OCI-LY7 (cell line): ENCODE results near the gene GLRA1. TPM values are rescaled to one million over a fixed set of nuclear protein-coding genes. Genes with fewer than 3 reads are reported as not detected.
A peak's percentile ranks its signal among the peaks of the same experiment; 100 is the strongest.

Experiments used
- BruUV-seq: library from RNA; stranded (reverse); fragments of 400-500 nt; replicated peaks from 2 replicates; lab custom pipeline; 2021; lab: Mats Ljungman, UMichigan
- CTCF ChIA-PET: fragments of 300-600 bp; sonication (Branson Sonifier 250); formaldehyde crosslinking; loops from one replicate; lab custom pipeline; 2022; ENCODE audit warnings: antibody characterized with exemption; ENCODE audit not compliant: unreplicated experiment; lab: Charles Lee
- POLR2A ChIA-PET: fragments of 300-600 bp; sonication (Branson Sonifier 250); formaldehyde crosslinking; loops from one replicate; lab custom pipeline; 2022; ENCODE audit warnings: antibody characterized with exemption; lab: Charles Lee
- DNase-seq: peaks from one replicate; pipeline ENCODE4 v3.0.0-alpha.2; 2015; ENCODE audit warnings: low spot score
- H2AFZ ChIP-seq: fragments of 200-600 bp; sonication (generic), shearing (Covaris generic); 2 replicates; pipeline ENCODE4 v1.6.1; 2014; ENCODE audit warnings: mild to moderate bottlenecking, antibody characterized with exemption, low read length, moderate library complexity
- H3K27ac ChIP-seq: fragments of 200-600 bp; sonication (generic); 2 replicates; pipeline ENCODE4 v1.5.1; 2014; ENCODE audit warnings: mixed run types, low read depth, mild to moderate bottlenecking, moderate library complexity, low read length, inconsistent platforms; ENCODE audit not compliant: poor library complexity, severe bottlenecking
- H3K36me3 ChIP-seq: fragments of 200-600 bp; sonication (generic); 2 replicates; pipeline ENCODE4 v1.6.1; 2014; ENCODE audit warnings: mild to moderate bottlenecking, antibody characterized with exemption, low read length, moderate library complexity, mixed read lengths; ENCODE audit not compliant: insufficient read depth
- H3K4me1 ChIP-seq: fragments of 200-600 bp; sonication (generic); 2 replicates; pipeline ENCODE4 v1.5.1; 2014; ENCODE audit warnings: mild to moderate bottlenecking, low read length; ENCODE audit not compliant: insufficient read depth, poor library complexity, severe bottlenecking
- H3K4me2 ChIP-seq: fragments of 200-600 bp; sonication (generic); 2 replicates; pipeline ENCODE4 v1.6.1; 2014; ENCODE audit warnings: mild to moderate bottlenecking, low read length
- H3K4me3 ChIP-seq: fragments of 200-600 bp; sonication (generic); 2 replicates; pipeline ENCODE4 v1.5.1; 2014; ENCODE audit warnings: mild to moderate bottlenecking, low read depth, low read length; ENCODE audit not compliant: poor library complexity, severe bottlenecking
- H3K79me2 ChIP-seq: fragments of 200-600 bp; sonication (generic); 2 replicates; pipeline ENCODE4 v1.6.1; 2016; ENCODE audit warnings: low read depth, mild to moderate bottlenecking, low read length, moderate library complexity, mixed read lengths; ENCODE audit not compliant: insufficient read depth
- H3K9me2 ChIP-seq: fragments of 200-600 bp; sonication (generic); 2 replicates; pipeline ENCODE4 v1.6.1; 2016; ENCODE audit warnings: mild to moderate bottlenecking, low read length, mixed read lengths; ENCODE audit not compliant: insufficient read depth
- H3K9me3 ChIP-seq: fragments of 200-600 bp; sonication (generic); 2 replicates; pipeline ENCODE4 v1.6.1; 2014; ENCODE audit warnings: mild to moderate bottlenecking, mixed run types, low read length, mixed read lengths
- H4K20me1 ChIP-seq: fragments of 200-600 bp; sonication (generic); 2 replicates; pipeline ENCODE4 v1.6.1; 2014; ENCODE audit warnings: mild to moderate bottlenecking, antibody characterized with exemption, low read length, moderate library complexity, mixed read lengths; ENCODE audit not compliant: insufficient read depth
- CTCF ChIP-seq: fragments of 200-600 bp; sonication (generic); conservative IDR thresholded peaks from 2 replicates; pipeline ENCODE4 v1.5.1; 2014; ENCODE audit warnings: mild to moderate bottlenecking, antibody characterized with exemption, low read length, moderate library complexity, mixed read lengths
- EZH2phosphoT487 ChIP-seq: fragments of 200-600 bp; sonication (generic); IDR thresholded peaks from 2 replicates; pipeline ENCODE4 v1.6.1; 2018; ENCODE audit warnings: low read depth, borderline replicate concordance, mild to moderate bottlenecking, mixed run types, antibody characterized with exemption, low read length, moderate library complexity, mixed read lengths
- intact Hi-C: fragments of 100-400 bp; cut with micrococcal nuclease; formaldehyde crosslinking; loops from one replicate; pipeline ENCODE4 v1.10.0; 2022; ENCODE audit not compliant: unreplicated experiment
- total RNA-seq, 2 experiments: library from RNA; depleted of rRNA in 1 of 2; stranded (reverse); fragments of >200 nt in 1 of 2; shearing (Covaris generic) in 1 of 2; gene quantifications; 2 replicates each; pipeline ENCODE4 v1.2.3, GENCODE V29; 2014 to 2022

Gene GLRA1
- total RNA-seq, 2 experiments from 2014 or later, result not detected

- no TSS peak for BruUV-seq
Observed at GRCh38 chr5:151781201-151781600, 143.4 kb downstream of the GLRA1 start.

GRCh38 chr5:151780348-151780747 is 144.3 kb downstream of the GLRA1 start:
- Histone ChIP-seq H3K36me3 (peaks cover 86% of the 10 kb centered on the region), H3K9me2 (no peaks in the 10 kb centered on the region), H3K9me3 (no peaks in the 10 kb centered on the region), H3K4me2 (no peak overlapping the region), H3K4me1 (peaks cover 78% of the 10 kb centered on the region), H2AFZ (no peak overlapping the region), H3K27ac (no peak overlapping the region), H3K4me3 (no peak overlapping the region), H3K79me2 (peaks cover 100% of the 10 kb centered on the region), H4K20me1 (peaks cover 74% of the 10 kb centered on the region)
- POLR2A ChIA-PET, result no interaction called here
- intact Hi-C loops, result no loop called here
- CTCF ChIA-PET, result no interaction called here
- no TSS peak for BruUV-seq
- TF ChIP-seq CTCF (no peak), EZH2phosphoT487 (no peak)
- no peak for DNase-seq

More at GRCh38 chr5:151781201-151781600, 143.4 kb downstream of the GLRA1 start:
- Histone ChIP-seq H3K4me2 (0 out of 2 replicates have a peak overlapping the region, but pooled peaks have one; percentile 2), H3K36me3 (peaks cover 85% of the 10 kb centered on the region), H2AFZ (no peak overlapping the region), H3K4me3 (no peak overlapping the region), H3K9me2 (no peaks in the 10 kb centered on the region), H4K20me1 (peaks cover 74% of the 10 kb centered on the region), H3K9me3 (no peaks in the 10 kb centered on the region), H3K27ac (no peak overlapping the region), H3K79me2 (peaks cover 100% of the 10 kb centered on the region), H3K4me1 (peaks cover 69% of the 10 kb centered on the region)
- ChIA-PET CTCF (no interaction called here), POLR2A (interaction anchor here (1.3 to 1.4 kb wide), 2 partner anchors 16 to 19 kb away, joined by 3 to 4 read pairs; no protein-coding TSS in a partner anchor)
- intact Hi-C loops, result no loop called here
- no peak for TF ChIP-seq EZH2phosphoT487
- no peak for TF ChIP-seq CTCF
- no peak for DNase-seq

- POLR2A ChIA-PET, result no interaction called here
- H3K79me2 ChIP-seq, result peaks cover 100% of the 10 kb centered on the region
- no peak overlapping the region for H3K4me3 ChIP-seq
- H2AFZ ChIP-seq, result no peak overlapping the region
- no peaks in the 10 kb centered on the region for H3K9me3 ChIP-seq
- BruUV-seq, result no TSS peak
- H3K27ac ChIP-seq, result no peak overlapping the region
- H3K4me2 ChIP-seq, result peak overlapping the region; percentile 23; the same call in 1 of the 2 replicates
- CTCF ChIA-PET, result no interaction called here
- TF ChIP-seq EZH2phosphoT487 (no peak), CTCF (no peak)
- H3K9me2 ChIP-seq, result no peaks in the 10 kb centered on the region
- peaks cover 74% of the 10 kb centered on the region for H4K20me1 ChIP-seq
- DNase-seq, result no peak
- H3K36me3 ChIP-seq, result peaks cover 86% of the 10 kb centered on the region
- H3K4me1 ChIP-seq, result peaks cover 81% of the 10 kb centered on the region
- intact Hi-C loops, result no loop called here
Observed at GRCh38 chr5:151779531-151780125, 145.0 kb downstream of the GLRA1 start.
